Right lobe of liver (tissue), 6 donors: Measurements from ENCODE around the gene SH3RF3. TPM values are rescaled to one million over a fixed set of nuclear protein-coding genes. Genes with fewer than 3 reads are reported as not detected.

Source experiments
- ATAC-seq, 4 donors: fragments of 200-7000 bp; cut with Tn5 transposase; one replicate each; pipeline ENCODE4 v1.9.1; 2020; ENCODE audit warnings: mild to moderate bottlenecking in 4 of 4, moderate library complexity in 4 of 4
- DNase-seq, 3 donors: peaks; one replicate each; pipeline ENCODE4 v3.0.0-alpha.2; 2020
- H3K27ac ChIP-seq, 3 donors: fragments of 200-600 bp; one replicate each; pipeline ENCODE4 v1.8.0; 2022
- H3K27me3 ChIP-seq, 2 donors: fragments of 200-600 bp; one replicate each; pipeline ENCODE4 v1.8.0; 2022
- H3K36me3 ChIP-seq, 4 donors: fragments of 200-600 bp; sonication (generic) in 1 of 4; one replicate each; pipeline versions ENCODE4 v1.5.1 to v1.8.0; 2017 to 2022; ENCODE audit warnings: control low read depth in 1 of 4
- H3K4me1 ChIP-seq, 4 donors: fragments of 200-600 bp; sonication (generic) in 1 of 4; one replicate each; pipeline versions ENCODE4 v1.5.1 to v1.8.0; 2017 to 2022; ENCODE audit warnings: control low read depth in 1 of 4
- H3K4me3 ChIP-seq, 3 donors: fragments of 200-600 bp; one replicate each; pipeline ENCODE4 v1.8.0; 2022
- H3K9me3 ChIP-seq, 4 donors: fragments of 200-600 bp; sonication (generic) in 1 of 4; one replicate each; pipeline versions ENCODE4 v1.5.1 to v1.8.0; 2017 to 2022; ENCODE audit warnings: control low read depth in 1 of 4
- POLR2A ChIP-seq: fragments of 450-650 bp; IDR thresholded peaks from one replicate; pipeline ENCODE4 v1.6.1; 2017; ENCODE audit warnings: antibody characterized with exemption, mild to moderate bottlenecking
- WGBS: methylation state at CpG from one replicate; pipeline ENCODE4 v1.1.6; 2018; ENCODE audit warnings: low coverage, low lambda C conversion rate; ENCODE audit not compliant: insufficient coverage; ENCODE audit errors: missing lambda C conversion rate; 5-methylcytosine and 5-hydroxymethylcytosine counted together
- intact Hi-C, 2 donors: fragments of 100-400 bp; cut with DNase I; formaldehyde crosslinking; loops; one replicate each; pipeline versions ENCODE4 v1.11.2 to v1.14.1; 2022
- total RNA-seq, 6 experiments: library from RNA; depleted of rRNA in 2 of 6; stranded (reverse); fragments of >200 nt in 2 of 6; fragmentation: NEBNext Ultra II Directional in 3 of 6; extraction: Animal tissue kit (Norgen Biotek cat#: 25700) in 3 of 6; gene quantifications; one replicate each; pipeline versions ENCODE4 v1.1.0 to v1.2.4, GENCODE V29; 2016 to 2023
- TF ChIP-seq, protein P1 (sequence below), 4 donors: fragments of 200-600 bp in 3 of 4; fragments of 450-650 bp in 1 of 4; IDR thresholded peaks; one replicate each; pipeline versions ENCODE4 v1.5.1 to v1.8.0; 2016 to 2022; ENCODE audit warnings: antibody characterized with exemption in 4 of 4, mild to moderate bottlenecking in 2 of 4
- donor health status: DM: no; HTN: yes; CAD: no.
- donor health status: DM: no; HTN: no; CAD: no.
- donor health status: DM: no; HTN: no; CAD: no.
- donor health status: DM: no; HTN: yes; CAD: no.
- donor health status: DM: no; HTN: yes; CAD: no.

SH3RF3 gene
- total RNA-seq, 6 experiments from 2014 or later: 0.68 to 1.6 (median 1.2) TPM

- Histone ChIP-seq H3K27ac (no peak overlapping the region), H3K4me1 (peaks cover 0 to 16% (median 0%) of the 10 kb centered on the region in 4 donors), H3K4me3 (no peak overlapping the region), H3K36me3 (no peaks in the 10 kb centered on the region), H3K9me3 (no peaks in the 10 kb centered on the region), H3K27me3 (no peaks in the 10 kb centered on the region)
- DNase-seq (no peak), ATAC-seq (no peak)
- intact Hi-C loops: no loop called here
- TF ChIP-seq, protein P1, sequence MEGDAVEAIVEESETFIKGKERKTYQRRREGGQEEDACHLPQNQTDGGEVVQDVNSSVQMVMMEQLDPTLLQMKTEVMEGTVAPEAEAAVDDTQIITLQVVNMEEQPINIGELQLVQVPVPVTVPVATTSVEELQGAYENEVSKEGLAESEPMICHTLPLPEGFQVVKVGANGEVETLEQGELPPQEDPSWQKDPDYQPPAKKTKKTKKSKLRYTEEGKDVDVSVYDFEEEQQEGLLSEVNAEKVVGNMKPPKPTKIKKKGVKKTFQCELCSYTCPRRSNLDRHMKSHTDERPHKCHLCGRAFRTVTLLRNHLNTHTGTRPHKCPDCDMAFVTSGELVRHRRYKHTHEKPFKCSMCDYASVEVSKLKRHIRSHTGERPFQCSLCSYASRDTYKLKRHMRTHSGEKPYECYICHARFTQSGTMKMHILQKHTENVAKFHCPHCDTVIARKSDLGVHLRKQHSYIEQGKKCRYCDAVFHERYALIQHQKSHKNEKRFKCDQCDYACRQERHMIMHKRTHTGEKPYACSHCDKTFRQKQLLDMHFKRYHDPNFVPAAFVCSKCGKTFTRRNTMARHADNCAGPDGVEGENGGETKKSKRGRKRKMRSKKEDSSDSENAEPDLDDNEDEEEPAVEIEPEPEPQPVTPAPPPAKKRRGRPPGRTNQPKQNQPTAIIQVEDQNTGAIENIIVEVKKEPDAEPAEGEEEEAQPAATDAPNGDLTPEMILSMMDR (IDR thresholded peaks at IDR 0.05): no peak
- no peak for TF ChIP-seq POLR2A
- 100% methylated on average over 8 of the region's 9 CpGs for WGBS
Observed at GRCh38 chr2:109434351-109434750, 305.3 kb downstream of the SH3RF3 start.

DNA sequence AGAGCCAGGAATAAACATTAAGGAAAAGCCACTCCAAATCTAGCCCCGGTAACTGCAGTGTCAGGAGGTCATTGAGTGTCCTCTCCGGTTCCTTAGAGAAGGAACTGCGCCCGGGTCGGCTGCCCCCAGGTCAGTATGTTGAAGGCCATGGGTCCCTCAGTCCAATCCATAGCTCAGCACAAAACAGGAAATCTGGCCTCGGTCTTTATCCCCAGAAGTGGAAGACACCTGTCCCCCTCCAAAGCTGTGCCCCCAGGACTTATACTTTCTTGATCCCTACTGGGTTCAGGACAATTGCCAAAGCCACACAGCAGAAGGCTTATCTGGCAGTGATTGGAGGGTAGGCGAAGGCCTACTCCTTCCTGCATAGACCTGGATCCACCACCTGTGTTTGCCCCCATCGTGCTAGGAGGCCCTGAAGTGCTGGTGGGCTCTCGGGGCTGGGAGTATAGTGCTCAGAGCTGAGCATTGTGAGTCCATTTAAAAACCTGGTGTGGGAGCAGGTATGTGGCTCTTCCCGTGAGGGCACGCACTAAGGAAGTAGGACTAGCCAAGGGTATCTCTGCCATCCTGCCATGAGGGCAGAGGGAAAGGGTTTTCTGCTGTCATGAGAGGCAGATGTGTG is 306.2 kb downstream of the SH3RF3 start:
- ATAC-seq (no peak), DNase-seq (no peak)
- TF ChIP-seq, protein P1 (IDR thresholded peaks at IDR 0.05): no peak
- no peak for TF ChIP-seq POLR2A
- Histone ChIP-seq H3K4me1 (peaks cover 0 to 25% (median 0%) of the 10 kb centered on the region in 4 donors), H3K4me3 (no peak overlapping the region), H3K36me3 (no peaks in the 10 kb centered on the region), H3K9me3 (no peaks in the 10 kb centered on the region), H3K27ac (no peak overlapping the region), H3K27me3 (no peaks in the 10 kb centered on the region)
- intact Hi-C loops: no loop called here
- 82% methylated on average over 8 of the region's 11 CpGs for WGBS

DNA sequence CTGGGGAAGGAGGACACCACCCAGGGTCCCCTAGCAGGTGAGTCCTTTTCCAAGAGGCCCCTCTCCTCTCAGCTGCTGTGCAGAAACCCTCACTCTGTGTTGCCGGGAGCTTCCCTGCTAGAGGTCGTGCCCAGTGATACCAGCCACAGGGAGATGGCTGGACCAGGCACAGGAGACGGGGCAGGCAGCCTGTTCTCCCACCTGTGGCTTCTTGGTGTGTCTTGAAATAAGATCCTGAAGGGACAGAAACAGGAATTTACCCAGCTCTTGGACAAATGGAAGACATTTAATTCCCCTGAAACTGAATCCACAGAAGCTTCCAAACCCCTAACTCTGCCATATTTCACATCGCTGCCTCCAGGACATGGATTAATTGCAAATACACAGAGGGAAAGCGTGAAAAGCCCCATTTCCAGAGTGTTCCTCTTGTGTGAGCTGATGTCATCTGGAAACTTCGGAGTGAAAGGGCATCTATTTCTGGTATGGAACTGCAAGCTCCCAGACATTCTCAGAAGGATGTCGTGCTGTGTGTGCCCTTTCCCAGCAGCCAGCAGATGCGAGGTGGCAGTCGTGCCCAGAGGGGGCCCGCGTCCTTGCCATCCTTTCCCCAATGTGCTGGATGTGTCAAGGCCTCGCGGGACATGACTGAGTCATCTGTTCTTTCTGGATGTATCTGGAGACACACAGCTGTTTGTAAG is 307.0 kb downstream of the SH3RF3 start:
- DNase-seq (no peak), ATAC-seq (no peak)
- WGBS: 89% methylated on average over 3 of the region's 13 CpGs

GRCh38 chr2:109436610-109437225 is 307.7 kb downstream of the SH3RF3 start:
- DNase-seq (no peak), ATAC-seq (no peak)
- no peaks in the 10 kb centered on the region for H3K27me3 ChIP-seq
- H3K4me1 ChIP-seq: peaks cover 0 to 29% (median 0%) of the 10 kb centered on the region in 4 donors
- 85% methylated on average over 3 of the region's 15 CpGs for WGBS
- H3K27ac ChIP-seq: no peak overlapping the region
- H3K9me3 ChIP-seq: no peaks in the 10 kb centered on the region
- intact Hi-C loops: no loop called here
- H3K4me3 ChIP-seq: no peak overlapping the region
- no peaks in the 10 kb centered on the region for H3K36me3 ChIP-seq
- TF ChIP-seq POLR2A: no peak
- TF ChIP-seq, protein P1 (IDR thresholded peaks at IDR 0.05): no peak

More for the DNA sequence above, 307.0 kb downstream of the SH3RF3 start:
- intact Hi-C loops: no loop called here
- Histone ChIP-seq H3K4me3 (no peak overlapping the region), H3K27me3 (no peaks in the 10 kb centered on the region), H3K4me1 (peaks cover 0 to 29% (median 0%) of the 10 kb centered on the region in 4 donors), H3K9me3 (no peaks in the 10 kb centered on the region), H3K27ac (no peak overlapping the region), H3K36me3 (no peaks in the 10 kb centered on the region)
- TF ChIP-seq POLR2A: no peak
- TF ChIP-seq, protein P1 (IDR thresholded peaks at IDR 0.05): no peak
